ENCODE results near the gene GPC5.
"Not testable (repeated sequence)": the region's sequence is repeated elsewhere in the genome, so short reads cannot be mapped to it uniquely, and the experiment has no call there.

Gene GPC5

DNA sequence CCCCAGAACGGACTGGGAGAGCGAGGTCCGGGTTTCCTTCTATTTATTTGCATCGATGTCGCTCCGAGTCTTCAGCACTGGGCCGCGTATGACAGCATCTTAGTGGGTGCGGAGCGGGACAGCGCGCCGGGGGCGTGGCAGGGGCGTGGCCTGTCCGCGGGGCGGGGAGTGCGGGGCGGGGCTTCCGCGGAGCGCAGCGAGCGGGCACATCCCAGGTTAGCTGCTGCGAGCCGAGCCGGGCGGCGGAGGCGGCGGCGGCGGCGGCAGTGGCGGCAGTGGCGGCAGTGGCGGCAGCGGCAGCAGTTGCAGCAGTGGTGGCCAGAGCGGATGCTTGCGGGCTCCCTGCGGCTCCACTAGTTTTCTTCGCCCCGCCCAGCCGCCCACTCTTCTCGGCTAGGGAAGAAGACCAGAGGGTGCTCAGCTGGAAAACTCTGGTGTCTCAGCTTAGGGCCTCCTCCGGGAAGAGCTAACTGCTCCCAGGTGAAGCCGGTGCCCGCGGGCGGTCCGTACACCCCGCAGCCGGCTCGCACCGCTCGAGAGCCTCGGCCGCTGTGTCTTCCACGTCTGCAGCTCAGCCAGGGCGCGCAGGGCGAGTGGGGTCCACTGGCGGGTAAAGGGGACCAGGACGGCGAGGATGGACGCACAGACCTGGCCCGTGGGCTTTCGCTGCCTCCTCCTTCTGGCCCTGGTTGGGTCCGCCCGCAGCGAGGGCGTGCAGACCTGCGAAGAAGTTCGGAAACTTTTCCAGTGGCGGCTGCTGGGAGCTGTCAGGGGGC is at the start of gene GPC5:
Gene GPC5 (plus strand): TSS at position 209 of the 776 bp plus-strand sequence.
- Mint-ChIP-seq H3K36me3 (no peaks in the 10 kb centered on the region), H3K4me1 (peaks cover 18% of the 10 kb centered on the region), H3K4me3 (peak within 1 kb of the TSS; percentile 84), H3K9me3 (no peaks in the 10 kb centered on the region), H3K27me3 (peaks cover 8% of the 10 kb centered on the region), H3K27ac (no peak within 1 kb of the TSS)
- DNase-seq (ENCODE audit: low spot score in 2 of 2) (peak; percentile 65 to 74), ATAC-seq (ENCODE audit: low read depth) (peak; percentile 96)

DNA sequence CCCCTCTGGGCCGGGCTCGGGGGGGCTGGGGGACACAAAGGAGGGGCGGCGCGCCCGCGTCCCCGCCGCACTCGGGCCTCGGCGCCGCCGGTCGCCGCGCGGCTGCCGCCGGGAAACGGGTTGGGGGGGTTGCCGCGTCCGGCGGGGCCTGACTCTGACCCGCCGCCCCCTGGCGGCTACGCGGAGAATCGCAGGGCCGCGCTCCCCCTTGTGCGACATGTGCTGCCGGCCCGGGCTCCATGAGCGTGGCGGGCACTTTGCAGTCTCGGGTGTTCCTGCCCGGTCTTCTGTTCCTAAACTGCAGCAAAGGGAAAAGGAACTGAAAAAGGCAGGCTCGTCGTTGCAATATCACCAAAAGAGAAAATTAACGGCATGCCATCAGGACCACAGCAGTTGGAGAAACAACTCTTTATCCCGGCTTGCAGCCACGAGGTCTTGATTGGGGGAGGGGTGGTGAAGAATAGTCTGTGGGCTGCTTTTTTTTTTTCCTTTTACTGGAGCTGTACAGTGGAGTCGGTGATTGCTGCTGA is 49.5 kb upstream of the GPC5 start:
- Mint-ChIP-seq H3K4me1 (peaks cover 9% of the 10 kb centered on the region), H3K27me3 (no peaks in the 10 kb centered on the region), H3K36me3 (no peaks in the 10 kb centered on the region), H3K9me3 (no peaks in the 10 kb centered on the region), H3K4me3 (peak overlapping the region; percentile 89), H3K27ac (peak overlapping the region; percentile 81)
- DNase-seq (ENCODE audit: low spot score in 2 of 2) (peak; percentile 95 to 99), ATAC-seq (ENCODE audit: low read depth) (peak; percentile 59)

DNA sequence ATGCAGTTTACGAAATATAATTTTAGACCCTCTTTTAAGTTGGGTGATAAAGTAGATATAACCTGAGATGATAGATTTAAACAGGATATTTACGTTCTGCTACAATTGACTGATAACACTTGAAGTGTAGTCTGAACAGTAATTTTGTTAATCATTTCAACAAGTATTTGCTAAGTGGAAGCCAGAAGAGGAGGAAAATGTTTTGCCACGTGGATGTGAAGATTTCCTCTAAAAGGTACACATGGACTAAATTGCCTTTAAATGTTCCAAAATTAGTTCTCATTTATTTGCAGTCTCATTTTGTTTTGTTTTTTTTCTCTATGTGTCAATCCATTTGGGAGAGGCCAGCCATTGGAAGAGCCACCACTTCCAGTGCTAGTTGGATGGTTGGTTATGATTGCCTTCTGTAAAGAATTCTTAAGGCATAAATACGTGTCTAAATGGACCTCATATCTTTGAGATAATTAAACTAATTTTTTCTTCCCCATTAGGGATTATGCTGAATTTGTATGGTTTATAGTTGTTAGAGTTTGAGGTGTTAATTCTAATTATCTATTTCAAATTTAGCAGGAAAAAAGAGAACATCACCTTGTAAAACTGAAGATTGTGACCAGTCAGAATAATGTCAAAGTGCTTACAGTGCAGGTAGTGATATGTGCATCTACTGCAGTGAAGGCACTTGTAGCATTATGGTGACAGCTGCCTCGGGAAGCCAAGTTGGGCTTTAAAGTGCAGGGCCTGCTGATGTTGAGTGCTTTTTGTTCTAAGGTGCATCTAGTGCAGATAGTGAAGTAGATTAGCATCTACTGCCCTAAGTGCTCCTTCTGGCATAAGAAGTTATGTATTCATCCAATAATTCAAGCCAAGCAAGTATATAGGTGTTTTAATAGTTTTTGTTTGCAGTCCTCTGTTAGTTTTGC is 48.2 kb upstream of the GPC5 start:
- Mint-ChIP-seq H3K4me3 (no peak overlapping the region), H3K9me3 (no peaks in the 10 kb centered on the region), H3K27ac (no peak overlapping the region), H3K36me3 (peaks cover 4% of the 10 kb centered on the region), H3K4me1 (peaks cover 9% of the 10 kb centered on the region), H3K27me3 (no peaks in the 10 kb centered on the region)
- ATAC-seq (ENCODE audit: low read depth) = no peak
- DNase-seq (ENCODE audit: low spot score in 2 of 2) = no peak

DNA sequence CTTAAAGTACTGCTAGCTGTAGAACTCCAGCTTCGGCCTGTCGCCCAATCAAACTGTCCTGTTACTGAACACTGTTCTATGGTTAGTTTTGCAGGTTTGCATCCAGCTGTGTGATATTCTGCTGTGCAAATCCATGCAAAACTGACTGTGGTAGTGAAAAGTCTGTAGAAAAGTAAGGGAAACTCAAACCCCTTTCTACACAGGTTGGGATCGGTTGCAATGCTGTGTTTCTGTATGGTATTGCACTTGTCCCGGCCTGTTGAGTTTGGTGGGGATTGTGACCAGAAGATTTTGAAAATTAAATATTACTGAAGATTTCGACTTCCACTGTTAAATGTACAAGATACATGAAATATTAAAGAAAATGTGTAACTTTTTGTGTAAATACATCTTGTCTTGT is 47.3 kb upstream of the GPC5 start:
- Mint-ChIP-seq H3K27me3 (no peaks in the 10 kb centered on the region), H3K27ac (no peak overlapping the region), H3K9me3 (no peaks in the 10 kb centered on the region), H3K4me1 (peaks cover 9% of the 10 kb centered on the region), H3K4me3 (no peak overlapping the region), H3K36me3 (peaks cover 6% of the 10 kb centered on the region)
- DNase-seq (ENCODE audit: low spot score in 2 of 2) (no peak), ATAC-seq (ENCODE audit: low read depth) (no peak)

DNA sequence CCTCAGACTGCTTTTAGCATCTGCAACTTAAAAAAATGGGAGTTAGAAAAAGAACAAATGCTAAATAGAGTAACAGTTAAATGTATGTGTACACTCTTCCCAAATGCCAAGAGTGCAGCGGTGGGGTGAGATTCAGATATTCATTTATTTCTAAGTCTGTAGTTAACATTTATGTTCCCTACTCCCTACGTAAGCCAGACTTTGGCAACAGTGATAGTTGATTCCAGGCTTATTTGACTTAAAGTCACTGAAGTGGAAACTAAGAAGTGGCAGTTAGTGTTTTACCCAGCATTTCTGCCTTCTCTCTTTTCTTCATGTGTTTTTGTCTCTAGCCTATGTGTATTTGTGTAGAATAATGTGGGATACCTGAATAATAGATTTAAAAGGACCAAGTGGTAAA is 46.4 kb upstream of the GPC5 start:
- Mint-ChIP-seq H3K27me3 (no peaks in the 10 kb centered on the region), H3K9me3 (no peaks in the 10 kb centered on the region), H3K4me3 (no peak overlapping the region), H3K4me1 (peaks cover 14% of the 10 kb centered on the region), H3K27ac (no peak overlapping the region), H3K36me3 (peaks cover 11% of the 10 kb centered on the region)
- ATAC-seq (ENCODE audit: low read depth) = no peak
- DNase-seq (ENCODE audit: low spot score in 2 of 2) = no peak

DNA sequence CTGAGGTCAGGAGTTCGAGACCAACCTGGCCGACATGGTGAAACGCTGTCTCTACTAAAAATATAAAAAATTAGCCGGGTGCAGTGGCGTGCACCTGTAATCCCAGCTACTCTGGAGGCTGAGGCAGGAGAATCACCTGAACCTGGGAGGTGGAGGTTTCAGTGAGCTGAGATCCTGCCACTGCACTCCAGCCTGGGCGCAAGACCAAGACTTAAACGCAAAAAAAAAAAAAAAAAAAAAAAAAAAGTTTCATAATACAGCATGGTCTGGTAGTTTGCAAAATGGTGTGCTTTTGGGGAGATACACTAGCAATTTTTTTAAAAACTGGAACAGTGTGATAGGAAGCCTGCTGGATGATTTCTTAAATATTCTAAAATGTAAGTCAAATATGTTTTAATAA is 45.5 kb upstream of the GPC5 start:
- not testable (repeated sequence) for H3K27me3 Mint-ChIP-seq

DNA sequence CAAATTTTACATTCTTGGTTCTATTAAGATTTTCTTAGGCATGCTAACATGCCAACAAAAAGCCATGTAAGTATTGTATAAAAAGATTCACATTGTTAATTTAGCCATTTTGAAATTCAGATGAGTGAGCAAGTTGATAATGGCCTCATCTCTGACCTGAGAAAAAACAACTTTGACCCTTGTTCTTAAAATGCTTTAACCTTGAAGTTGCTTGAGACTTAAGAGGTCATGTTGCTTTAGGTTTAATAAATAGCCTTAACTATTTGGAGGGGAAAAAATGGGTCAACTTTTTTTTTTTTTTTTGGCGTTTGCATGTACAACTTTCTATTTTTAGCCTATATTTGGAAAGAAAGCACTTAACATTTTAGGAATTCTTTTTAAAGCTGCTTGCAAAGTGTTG is 44.9 kb upstream of the GPC5 start:
- DNase-seq (ENCODE audit: low spot score in 2 of 2) = no peak
- Mint-ChIP-seq H3K27ac (no peak overlapping the region), H3K4me1 (peaks cover 24% of the 10 kb centered on the region), H3K36me3 (peaks cover 12% of the 10 kb centered on the region), H3K4me3 (no peak overlapping the region), H3K27me3 (no peaks in the 10 kb centered on the region), H3K9me3 (no peaks in the 10 kb centered on the region)
- no peak for ATAC-seq (ENCODE audit: low read depth)

More for the DNA sequence above, 45.5 kb upstream of the GPC5 start:
- Mint-ChIP-seq H3K36me3 (peaks cover 12% of the 10 kb centered on the region), H3K4me1 (peaks cover 20% of the 10 kb centered on the region)
- not testable (repeated sequence) for DNase-seq (ENCODE audit: low spot score in 2 of 2); H3K9me3 Mint-ChIP-seq; ATAC-seq (ENCODE audit: low read depth); H3K4me3 Mint-ChIP-seq; H3K27ac Mint-ChIP-seq

DNA sequence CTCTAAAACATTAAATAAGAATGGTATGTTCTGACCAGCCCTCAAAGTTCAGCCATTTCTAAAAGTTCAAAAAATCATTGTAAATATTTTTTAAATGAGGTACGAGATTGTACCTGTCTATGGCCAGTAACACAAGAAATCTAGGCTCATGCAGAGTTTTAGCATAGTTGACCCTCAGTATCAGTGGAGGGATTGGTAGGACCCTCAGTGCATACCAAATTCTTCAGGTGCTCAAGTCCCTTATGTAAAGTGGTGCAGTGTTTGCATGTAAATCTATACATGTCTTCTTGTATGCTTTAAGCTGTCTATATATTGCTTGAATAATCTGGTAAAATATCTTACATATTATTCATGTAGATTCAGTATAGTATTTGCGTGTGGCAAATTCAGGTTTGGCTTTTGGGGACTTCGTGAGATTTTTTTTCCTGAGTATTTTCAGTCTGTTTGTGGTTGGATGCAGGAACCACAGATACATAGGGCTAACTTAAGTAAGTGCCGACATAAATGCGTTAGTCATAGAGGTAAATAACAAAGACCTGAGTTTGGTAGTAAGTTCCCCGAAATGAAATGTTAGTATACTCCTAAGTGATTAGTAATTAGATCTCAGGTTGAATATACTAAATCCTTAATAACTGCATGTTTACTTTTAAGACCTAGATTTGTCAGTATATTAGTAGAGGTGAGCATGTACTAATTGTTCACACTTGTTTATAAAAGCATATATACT is 43.2 kb upstream of the GPC5 start:
- DNase-seq (ENCODE audit: low spot score in 2 of 2) = no peak
- Mint-ChIP-seq H3K4me1 (peaks cover 15% of the 10 kb centered on the region), H3K27ac (no peak overlapping the region), H3K27me3 (no peaks in the 10 kb centered on the region), H3K4me3 (no peak overlapping the region), H3K9me3 (no peaks in the 10 kb centered on the region), H3K36me3 (peaks cover 12% of the 10 kb centered on the region)
- ATAC-seq (ENCODE audit: low read depth) = no peak

DNA sequence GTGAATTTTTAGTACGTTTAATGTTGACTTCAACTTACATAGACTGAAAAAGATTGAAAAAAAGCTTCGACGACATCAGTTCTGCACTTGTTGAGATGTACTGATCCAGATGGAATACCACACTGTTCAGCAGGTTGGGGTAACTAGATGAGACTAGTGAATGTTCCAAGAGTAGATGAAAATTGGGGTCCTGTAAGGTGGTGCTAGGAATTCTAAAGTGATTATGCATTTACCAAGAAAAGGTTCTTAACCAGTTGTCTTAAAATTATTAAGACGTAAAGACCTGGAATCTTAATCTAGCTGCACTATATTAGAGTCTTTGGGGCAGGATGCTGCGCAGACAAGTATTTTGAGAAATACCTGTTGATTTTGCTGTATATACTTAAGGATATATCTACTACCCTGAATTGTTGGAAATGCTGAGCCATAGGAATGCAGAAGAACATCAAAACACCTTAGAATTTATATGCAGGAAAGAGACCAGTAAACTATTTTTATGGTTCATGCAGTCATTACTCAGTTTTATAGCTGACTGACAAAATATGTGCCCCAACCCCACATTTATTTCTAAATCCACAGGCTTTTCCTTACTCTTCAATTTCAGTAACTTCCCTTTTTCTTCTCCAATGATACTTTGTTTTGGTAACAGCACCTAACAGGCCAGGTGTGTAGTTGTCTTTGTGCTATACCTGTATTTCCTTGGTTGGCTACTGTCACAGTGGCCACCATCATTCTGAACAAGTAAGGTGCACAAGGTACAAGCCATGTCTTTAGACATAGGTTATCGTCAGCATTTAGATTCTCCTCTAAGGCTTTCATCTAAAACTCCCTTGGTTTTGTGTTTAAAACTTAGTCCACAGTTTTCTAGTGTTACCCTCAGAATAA is 42.4 kb upstream of the GPC5 start:
- Mint-ChIP-seq H3K27me3 (no peaks in the 10 kb centered on the region), H3K9me3 (no peaks in the 10 kb centered on the region), H3K4me3 (no peak overlapping the region), H3K4me1 (peaks cover 15% of the 10 kb centered on the region), H3K36me3 (peaks cover 12% of the 10 kb centered on the region), H3K27ac (no peak overlapping the region)
- no peak for ATAC-seq (ENCODE audit: low read depth)
- DNase-seq (ENCODE audit: low spot score in 2 of 2) = no peak

DNA sequence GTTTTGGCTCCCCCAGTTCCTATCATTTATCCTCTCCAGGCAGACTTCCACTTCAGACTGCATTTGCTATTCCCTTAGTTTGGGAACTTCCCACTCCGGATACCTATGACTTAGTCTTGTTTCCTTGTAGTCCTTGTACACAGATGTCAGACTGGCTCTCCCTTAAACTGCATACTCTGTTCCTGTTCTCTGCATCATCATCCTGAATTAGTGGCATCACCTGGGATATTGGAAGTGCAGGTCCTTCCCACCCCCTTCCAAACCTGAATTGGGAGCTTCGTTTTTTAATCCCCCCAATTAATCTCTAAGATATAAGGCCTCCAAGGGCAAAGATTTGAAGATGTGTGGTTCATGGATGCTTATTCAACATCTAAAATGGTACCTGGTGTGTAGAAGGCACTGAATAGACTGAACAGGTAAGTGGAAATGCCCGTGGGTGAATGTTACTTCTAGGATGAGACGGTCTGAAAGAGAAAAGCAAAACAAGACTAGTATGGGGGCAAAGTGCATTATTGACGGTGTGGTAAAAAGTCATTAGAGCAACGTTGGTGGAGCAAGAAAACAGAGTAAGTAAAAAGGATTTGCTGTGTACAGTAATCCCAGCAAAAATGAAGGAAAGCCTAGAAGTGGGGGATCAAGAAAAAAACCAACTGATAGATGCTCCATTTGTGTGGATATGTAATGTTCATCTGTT is 41.4 kb upstream of the GPC5 start:
- peaks cover 12% of the 10 kb centered on the region for H3K36me3 Mint-ChIP-seq
- ATAC-seq (ENCODE audit: low read depth) (no peak), DNase-seq (ENCODE audit: low spot score in 2 of 2) (no peak)
- H3K27ac Mint-ChIP-seq = peak overlapping the region; percentile 19
- H3K27me3 Mint-ChIP-seq = no peaks in the 10 kb centered on the region
- no peak overlapping the region for H3K4me3 Mint-ChIP-seq
- peaks cover 15% of the 10 kb centered on the region for H3K4me1 Mint-ChIP-seq
- no peaks in the 10 kb centered on the region for H3K9me3 Mint-ChIP-seq

DNA sequence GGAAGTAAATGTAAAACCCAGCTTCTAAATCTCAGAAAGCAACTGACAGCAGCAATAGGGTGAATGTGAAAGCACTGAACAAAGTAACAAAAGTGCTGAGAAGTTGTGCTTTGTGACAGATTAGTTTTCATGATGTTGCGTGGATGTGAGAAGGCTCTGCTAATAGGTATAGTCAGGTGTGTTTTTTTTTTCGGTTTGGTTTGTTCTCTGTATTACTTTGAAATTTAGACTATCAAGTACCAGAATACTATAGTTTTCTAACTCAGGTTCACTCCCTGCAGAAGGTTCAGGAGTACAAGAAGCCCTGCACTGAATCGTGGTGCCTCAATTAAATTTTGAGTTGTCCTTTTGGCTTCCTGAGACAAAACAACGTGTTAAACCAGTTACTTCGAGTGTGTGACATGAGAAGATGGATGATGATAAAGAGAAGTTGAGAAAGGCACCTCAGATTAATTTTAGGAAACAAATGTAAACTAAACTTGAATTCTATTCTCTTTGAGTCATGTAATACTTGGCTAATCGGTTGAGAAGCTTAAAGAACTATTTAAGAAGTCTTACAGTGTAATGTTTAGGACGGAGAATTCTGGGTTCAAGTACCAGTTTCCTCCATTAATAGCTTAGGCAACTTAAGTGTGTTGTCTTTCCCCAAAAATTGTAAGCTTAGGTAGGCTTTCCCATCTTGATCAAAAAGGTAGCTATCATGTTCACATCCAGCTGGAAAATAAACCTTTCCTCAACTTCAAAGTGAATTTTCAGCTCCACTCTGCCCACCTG is 40.6 kb upstream of the GPC5 start:
- H3K9me3 Mint-ChIP-seq = no peaks in the 10 kb centered on the region
- peaks cover 12% of the 10 kb centered on the region for H3K36me3 Mint-ChIP-seq
- no peak overlapping the region for H3K4me3 Mint-ChIP-seq
- peak overlapping the region; percentile 19 for H3K27ac Mint-ChIP-seq
- ATAC-seq (ENCODE audit: low read depth) = no peak
- DNase-seq (ENCODE audit: low spot score in 2 of 2) = no peak
- H3K27me3 Mint-ChIP-seq = no peaks in the 10 kb centered on the region
- peaks cover 15% of the 10 kb centered on the region for H3K4me1 Mint-ChIP-seq

DNA sequence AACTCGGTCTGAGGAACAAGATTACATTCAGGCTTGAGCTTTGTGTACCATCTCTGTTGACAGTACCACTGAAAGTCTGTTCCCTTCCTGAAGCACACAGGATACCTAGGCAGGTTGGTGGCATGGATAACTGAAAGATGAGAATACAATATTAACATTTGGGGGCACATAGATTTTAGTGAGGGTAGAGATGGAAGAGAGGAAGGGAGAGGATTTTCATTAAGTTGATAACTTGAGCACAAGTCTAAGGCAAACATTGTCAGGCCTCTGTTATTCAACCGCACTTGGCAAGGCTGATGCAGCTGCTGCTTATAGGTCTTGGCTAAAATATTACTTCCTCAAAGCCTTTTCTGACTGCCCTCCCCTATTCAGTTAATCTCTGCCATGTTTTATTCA is 40.0 kb upstream of the GPC5 start:
- H3K9me3 Mint-ChIP-seq = no peaks in the 10 kb centered on the region
- no peak overlapping the region for H3K4me3 Mint-ChIP-seq
- H3K36me3 Mint-ChIP-seq = peaks cover 12% of the 10 kb centered on the region
- H3K4me1 Mint-ChIP-seq = peaks cover 17% of the 10 kb centered on the region
- H3K27me3 Mint-ChIP-seq = no peaks in the 10 kb centered on the region
- DNase-seq (ENCODE audit: low spot score in 2 of 2) (no peak), ATAC-seq (ENCODE audit: low read depth) (peak; percentile 53)
- H3K27ac Mint-ChIP-seq = peak overlapping the region; percentile 19
